HG02623 (cell line): Measurements from ENCODE around the gene HP1BP3.

Source experiments
- ATAC-seq: cut with Tn5 transposase; IDR thresholded peaks from one replicate; pipeline ENCODE4 v1.9.1; 2021; ENCODE audit warnings: moderate library complexity; ENCODE audit not compliant: unreplicated experiment

HP1BP3 gene

GRCh38 chr1:20715406-20715805, 71.7 kb downstream of the HP1BP3 start:
- ATAC-seq = no peak

DNA sequence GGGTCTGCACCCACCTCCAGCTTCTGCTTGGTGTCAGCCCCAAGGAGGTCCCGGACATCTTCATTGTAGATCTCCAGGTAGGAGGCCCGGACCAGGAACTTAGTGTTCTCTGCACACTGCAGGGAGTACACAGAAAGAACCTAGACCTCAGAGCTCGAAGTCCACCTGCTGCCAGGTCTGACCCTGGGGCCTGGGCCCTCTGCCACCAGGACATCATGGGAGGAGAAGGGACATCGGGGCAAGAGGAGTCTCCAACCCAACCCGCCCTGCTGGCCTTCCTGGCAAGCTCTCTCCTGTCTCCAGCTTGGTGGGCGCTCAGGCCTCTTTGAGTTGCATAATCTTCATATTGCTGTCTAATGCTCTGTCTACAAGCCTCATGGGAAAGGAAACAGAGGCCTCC, 73.7 kb downstream of the HP1BP3 start:
- no peak for ATAC-seq

GRCh38 chr1:20712215-20712577, 74.9 kb downstream of the HP1BP3 start:
- ATAC-seq = no peak

- no peak for ATAC-seq
These were observed 75.6 kb downstream of the HP1BP3 start for GRCh38 chr1:20711285-20712214.

- no peak for ATAC-seq
These were observed 76.4 kb downstream of the HP1BP3 start for GRCh38 chr1:20710469-20711284.

- no peak for ATAC-seq
These were observed 77.2 kb downstream of the HP1BP3 start for GRCh38 chr1:20709868-20710267.

GRCh38 chr1:20708891-20709290, 78.2 kb downstream of the HP1BP3 start:
- ATAC-seq = no peak

DNA sequence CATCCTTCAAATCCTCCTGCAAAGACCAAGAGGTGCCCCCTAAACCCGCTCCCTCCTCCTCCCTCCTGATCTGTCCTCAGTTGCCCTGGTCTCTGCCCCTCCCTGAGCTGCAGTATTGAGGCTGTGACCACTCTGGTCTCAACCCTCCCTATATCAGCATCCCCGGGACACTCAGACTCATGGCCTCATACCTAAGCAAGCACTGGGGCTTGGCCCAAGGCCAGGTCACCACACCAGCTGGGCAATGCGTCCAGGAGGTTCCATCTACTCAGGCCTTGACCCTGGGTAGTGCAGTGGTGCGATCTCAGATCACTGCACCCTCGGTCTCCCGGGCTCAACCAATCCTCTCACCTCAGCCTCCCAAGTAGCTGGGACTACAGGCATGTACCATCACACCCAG, 79.0 kb downstream of the HP1BP3 start:
- ATAC-seq = no peak

GRCh38 chr1:20706841-20707240, 80.3 kb downstream of the HP1BP3 start:
- ATAC-seq = no peak

GRCh38 chr1:20705203-20705755, 81.8 kb downstream of the HP1BP3 start:
- no peak for ATAC-seq

DNA sequence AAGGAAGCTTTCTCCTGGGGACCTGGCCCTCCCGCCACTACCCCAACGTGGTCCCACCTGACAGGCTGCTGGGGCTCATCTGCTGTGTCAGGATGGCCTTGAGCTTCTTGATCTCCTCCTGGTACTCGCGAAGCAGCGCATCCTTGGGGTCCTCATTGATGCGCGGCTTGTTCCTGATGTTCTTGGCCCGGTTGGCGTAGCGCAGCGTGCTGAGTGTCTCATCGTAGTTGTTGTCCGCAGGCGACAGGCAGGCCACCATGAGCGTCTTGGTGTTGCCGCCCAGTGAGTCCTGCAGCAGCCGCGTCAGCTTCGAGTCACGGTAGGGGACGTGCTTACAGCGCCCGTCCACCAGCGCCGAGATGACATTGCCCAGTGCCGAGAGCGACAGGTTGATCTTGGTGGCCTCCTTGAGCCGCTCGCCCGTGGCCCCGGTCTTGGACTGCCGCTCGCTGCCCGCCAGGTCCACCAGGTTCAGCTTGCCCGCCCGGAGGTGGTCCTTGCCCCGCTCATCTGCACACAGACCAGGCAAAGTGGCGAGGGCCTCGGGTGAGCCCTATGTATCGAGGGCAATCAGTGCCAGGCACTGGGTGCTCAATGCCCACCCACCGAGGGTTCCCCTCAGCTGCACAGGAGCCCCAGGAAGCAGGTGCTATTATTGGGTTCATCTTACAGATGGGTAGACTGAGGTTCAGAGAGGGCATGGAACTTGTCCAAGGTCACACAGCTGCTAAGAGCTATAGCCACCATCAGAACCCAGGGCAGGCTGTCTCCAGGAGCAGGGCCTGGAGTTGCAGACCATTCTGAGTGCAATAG, 82.5 kb downstream of the HP1BP3 start:
- no peak for ATAC-seq

GRCh38 chr1:20703124-20703756, 83.9 kb downstream of the HP1BP3 start:
- no peak for ATAC-seq

- no peak for ATAC-seq
These were observed 84.7 kb downstream of the HP1BP3 start for GRCh38 chr1:20702416-20702815.

- ATAC-seq = no peak
These were observed 85.3 kb downstream of the HP1BP3 start for GRCh38 chr1:20701847-20702246.

- ATAC-seq = no peak
These were observed 85.7 kb downstream of the HP1BP3 start for GRCh38 chr1:20701446-20701845.

GRCh38 chr1:20700636-20701215, 86.4 kb downstream of the HP1BP3 start:
- no peak for ATAC-seq

DNA sequence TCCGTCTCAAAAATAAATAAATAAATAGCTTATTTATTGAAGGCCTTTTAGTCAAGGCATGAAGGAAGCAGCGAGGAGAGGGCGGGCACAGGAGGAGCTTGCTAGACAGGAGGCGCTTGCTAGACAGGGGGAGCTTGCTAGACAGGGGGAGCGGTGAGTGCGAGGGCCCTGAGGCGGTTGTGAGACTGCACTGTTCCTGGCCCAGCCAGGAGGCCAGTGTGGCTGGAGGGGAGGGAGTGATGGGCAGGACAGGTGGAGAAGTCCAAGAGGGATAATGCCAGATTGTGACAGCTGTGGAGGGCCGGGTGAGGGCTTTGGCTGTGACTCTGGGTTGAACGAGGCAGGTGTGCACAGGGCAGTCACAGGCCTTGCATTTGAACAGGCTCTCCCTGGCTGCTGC, 87.5 kb downstream of the HP1BP3 start:
- ATAC-seq = no peak

DNA sequence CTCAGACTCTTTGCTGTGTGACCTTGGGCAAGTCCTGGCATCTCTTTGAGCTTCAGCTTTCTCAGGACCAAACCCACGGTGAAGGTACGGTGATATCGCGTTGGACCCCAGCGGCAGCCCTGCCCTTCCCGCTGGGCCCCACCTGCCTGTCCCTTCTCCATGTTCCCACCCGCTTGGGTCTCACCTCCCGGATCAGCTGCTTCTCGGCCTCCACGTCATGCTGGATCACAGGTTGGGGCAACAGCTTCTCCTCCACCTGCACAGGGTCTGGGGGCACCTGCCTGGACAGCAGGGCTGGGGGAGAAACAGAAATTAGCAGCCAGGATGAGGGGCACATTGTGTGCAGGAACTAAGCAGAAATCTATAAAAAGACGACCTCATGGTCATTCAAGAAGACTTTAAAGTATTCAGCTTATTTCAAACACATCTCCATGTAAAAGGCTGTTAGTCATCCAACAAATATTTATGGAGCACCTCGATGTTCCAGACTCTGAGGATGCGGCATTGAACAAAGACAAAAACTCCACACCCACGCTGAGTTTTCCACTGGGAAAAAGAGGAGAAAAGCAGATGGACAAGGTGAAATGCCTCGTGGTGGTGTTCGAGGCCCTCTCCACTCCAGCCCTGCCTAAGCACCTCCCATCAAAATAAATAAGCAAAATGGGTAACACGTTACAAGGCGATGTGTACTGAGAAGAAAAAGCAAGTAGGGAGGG, 88.8 kb downstream of the HP1BP3 start:
- no peak for ATAC-seq

- no peak for ATAC-seq
These were observed 89.5 kb downstream of the HP1BP3 start for GRCh38 chr1:20697563-20697962.
